GM18502 (cell line): ENCODE measurements around the gene MERTK.

Source experiments
- ATAC-seq: cut with Tn5 transposase; IDR thresholded peaks from one replicate; pipeline ENCODE4 v1.9.1; 2021; ENCODE audit warnings: mild to moderate bottlenecking; ENCODE audit not compliant: unreplicated experiment, poor library complexity

MERTK gene

DNA sequence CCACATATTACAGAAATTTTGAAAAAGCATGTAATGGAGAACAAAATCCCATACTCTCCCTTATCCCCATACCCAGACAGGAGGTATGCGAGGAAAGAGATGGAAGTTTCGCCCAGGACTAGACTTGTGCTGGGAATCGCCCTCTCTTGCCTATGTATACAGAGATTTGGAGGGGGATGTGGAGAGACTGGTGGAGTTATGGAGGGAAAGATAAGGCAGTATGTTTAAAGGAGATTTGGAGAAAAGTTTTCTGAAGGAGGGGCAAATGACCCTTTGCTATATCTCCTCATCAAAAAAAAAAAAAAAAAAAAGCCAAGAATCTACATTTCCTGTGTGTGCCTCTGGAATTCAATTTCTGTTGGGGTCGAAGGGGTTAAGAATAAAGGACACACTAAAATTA is 75.3 kb downstream of the MERTK start:
- no peak for ATAC-seq

DNA sequence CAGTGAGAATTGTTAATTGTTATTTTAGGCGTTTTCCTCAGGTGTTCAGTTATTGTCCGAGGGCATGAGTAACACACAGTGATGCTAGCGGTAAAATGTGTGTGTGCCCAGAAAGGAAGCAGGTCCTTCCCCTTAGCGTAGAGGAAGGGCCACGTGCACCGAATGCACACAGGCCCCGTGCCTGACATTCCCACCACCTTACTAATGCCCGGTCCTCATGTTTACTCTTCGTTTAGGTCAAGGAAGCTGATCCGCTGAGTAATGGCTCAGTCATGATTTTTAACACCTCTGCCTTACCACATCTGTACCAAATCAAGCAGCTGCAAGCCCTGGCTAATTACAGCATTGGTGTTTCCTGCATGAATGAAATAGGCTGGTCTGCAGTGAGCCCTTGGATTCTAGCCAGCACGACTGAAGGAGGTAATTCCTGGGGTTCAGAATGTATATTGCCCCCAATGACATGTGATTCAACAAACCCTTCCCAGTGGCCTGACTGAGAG is 76.7 kb downstream of the MERTK start:
- ATAC-seq: no peak

GRCh38 chr2:111975819-111976218 is 77.4 kb downstream of the MERTK start:
- no peak for ATAC-seq

- ATAC-seq: no peak
These were observed 78.8 kb downstream of the MERTK start for GRCh38 chr2:111977240-111977639.

DNA sequence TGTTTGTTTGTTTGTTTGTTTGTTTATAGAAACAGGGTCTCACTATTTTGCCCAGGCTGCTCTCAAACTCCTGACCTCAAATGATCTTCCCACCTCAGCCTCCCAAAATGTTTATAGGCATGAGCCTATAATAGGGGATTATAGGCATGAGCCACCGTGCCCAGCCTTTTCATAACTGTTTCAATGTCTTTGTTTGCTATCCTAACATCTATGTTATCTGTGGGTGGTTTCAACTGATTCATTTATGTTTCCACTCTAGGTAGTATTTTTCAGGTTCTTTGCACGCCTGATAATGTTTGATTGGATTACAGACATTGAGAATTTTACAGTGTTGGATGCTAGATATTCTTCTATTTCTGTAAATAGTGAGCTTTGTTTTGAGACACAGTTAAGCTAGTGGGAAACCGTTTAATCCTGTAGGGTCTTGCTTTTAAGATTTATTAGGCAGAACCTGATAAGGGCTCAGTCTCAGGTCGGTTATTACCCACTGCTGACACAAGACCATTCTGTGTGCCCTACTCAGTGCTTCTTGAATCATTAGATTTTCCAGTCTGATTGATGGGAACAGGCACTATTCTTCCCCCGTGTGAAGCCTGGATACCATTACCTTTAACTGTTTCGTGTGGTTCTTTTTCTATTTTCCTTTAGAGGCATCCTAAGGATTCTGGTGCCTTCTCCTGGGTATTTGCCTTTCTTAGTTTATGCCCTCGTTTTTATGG is 80.2 kb downstream of the MERTK start:
- ATAC-seq: no peak

- ATAC-seq: no peak
These were observed 83.3 kb downstream of the MERTK start for GRCh38 chr2:111981666-111982065.

DNA sequence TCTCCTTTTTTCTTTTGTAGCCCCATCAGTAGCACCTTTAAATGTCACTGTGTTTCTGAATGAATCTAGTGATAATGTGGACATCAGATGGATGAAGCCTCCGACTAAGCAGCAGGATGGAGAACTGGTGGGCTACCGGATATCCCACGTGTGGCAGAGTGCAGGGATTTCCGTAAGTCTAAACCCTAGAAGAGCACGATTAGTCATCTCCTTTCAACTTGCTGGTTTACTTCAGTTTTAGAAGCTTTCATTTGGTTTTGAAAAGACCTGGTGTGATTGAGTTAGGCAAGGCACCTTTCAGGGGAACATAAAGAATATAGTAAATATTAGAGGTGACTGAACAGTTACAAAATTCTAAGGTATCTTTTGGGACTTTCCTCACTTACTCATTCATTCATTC is 84.4 kb downstream of the MERTK start:
- ATAC-seq: no peak

- no peak for ATAC-seq
These were observed 85.2 kb downstream of the MERTK start for GRCh38 chr2:111983478-111984212.

GRCh38 chr2:111984213-111984604 is 85.8 kb downstream of the MERTK start:
- ATAC-seq: no peak

GRCh38 chr2:111985514-111985913 is 87.1 kb downstream of the MERTK start:
- no peak for ATAC-seq

GRCh38 chr2:111986116-111986900 is 87.9 kb downstream of the MERTK start:
- no peak for ATAC-seq

DNA sequence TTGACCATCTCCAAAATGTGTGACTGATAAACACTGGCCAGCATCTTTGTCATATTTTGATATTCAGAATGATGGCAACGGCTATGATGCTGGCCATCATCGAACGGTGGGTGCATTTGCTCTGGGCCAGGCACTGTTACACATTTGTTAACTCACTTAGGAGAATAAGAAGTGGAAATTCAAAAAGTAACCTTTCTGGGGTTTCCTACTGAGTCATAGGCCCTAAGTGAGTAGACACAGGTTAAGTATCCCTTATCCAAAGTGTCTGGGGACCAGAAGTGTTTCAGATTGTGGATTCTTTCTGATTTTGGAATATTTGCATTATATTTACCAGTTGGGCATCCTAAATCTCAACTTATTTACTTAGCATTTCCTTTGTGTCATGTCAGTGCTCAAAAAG is 92.0 kb downstream of the MERTK start:
- ATAC-seq: no peak

DNA sequence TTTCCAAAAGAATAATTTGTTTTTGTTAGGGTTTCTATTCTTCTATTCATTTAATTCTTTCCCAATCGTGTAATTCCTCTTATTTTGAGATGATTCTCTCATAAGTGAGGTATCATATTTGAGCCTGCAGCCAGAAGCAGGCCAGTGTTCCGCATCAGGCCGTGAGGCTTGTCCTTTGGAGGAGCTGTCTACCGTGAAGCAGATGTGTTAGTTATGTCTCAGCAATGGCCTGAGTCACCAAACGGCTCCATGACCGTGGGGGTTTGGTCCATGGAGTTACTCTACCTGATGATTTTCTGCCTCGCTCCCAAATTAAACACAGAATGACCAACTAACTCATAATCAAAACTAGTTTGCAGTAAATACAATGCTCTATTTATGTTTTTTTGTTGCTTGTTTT is 92.4 kb downstream of the MERTK start:
- no peak for ATAC-seq

- no peak for ATAC-seq
These were observed 95.6 kb downstream of the MERTK start for GRCh38 chr2:111994042-111994441.

GRCh38 chr2:111995148-111995547 is 96.7 kb downstream of the MERTK start:
- no peak for ATAC-seq

- ATAC-seq: no peak
These were observed 101.4 kb downstream of the MERTK start for GRCh38 chr2:111999809-112000208.

DNA sequence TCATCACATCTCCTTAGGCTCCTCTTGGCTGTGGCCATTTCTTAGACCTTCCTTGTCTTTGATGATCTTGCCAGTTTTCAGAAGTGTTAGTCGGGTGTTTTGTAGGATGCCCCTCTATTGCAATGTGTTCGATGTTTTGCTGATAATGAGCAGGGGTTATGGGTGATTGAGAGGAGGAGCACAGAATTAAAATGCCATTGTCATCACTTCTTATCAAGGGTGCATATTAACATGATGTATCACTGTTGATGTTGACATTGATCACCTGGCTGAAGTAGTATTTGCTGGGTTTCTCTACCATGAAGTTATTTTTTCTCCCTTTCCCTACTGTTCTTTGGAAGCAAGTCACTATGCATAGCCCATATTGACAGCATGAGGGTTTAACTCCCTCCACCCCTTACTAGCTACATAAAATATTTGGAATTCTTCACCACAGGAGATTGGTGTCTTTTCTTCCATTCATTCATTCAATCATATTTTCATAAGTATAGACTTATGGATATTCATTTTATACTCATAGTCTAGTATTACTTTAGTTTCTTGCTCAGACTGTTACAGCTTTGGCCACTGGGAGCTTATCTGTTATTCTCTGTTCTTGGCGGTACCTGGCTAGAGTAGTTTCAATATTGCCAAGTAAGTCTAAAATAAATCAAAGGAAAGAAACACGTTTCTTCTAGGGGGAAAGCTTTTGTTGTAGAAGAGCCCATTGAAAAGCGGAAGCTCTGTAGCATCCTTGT is 102.2 kb downstream of the MERTK start:
- no peak for ATAC-seq

DNA sequence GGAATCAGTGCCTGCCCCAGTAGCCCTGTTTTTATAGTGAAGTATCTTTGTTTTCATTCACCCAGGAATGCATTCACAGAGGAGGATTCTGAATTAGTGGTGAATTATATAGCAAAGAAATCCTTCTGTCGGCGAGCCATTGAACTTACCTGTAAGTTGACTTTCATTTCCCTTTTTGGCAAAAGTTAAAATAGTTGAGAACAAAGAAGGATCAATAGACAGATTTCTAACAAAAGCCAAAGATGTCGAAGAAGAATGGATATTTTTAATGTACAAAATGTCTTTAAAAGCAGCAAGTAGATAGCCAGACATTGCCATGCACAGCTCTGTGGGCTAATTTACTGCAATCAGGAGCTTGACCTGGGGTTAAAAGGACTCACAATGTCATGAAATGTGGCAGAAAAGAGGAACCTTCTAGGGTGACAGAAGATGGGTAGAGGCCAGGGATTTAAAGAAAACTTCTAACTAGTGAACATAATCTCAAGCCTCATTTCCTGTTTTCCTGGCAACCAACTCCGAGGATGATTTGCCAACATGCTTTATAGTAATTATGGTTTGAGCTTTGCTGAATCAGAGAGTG is 102.8 kb downstream of the MERTK start:
- no peak for ATAC-seq

GRCh38 chr2:112001942-112002341 is 103.5 kb downstream of the MERTK start:
- ATAC-seq: no peak
